BJ (cell line): ENCODE data around the gene TEX2. TPM values are rescaled to one million over a fixed set of nuclear protein-coding genes. Genes with fewer than 3 reads are reported as not detected.

ENCODE experiments used
- CTCF ChIA-PET: fragments of 350-600 bp; formaldehyde crosslinking; extraction: SDS; loops from one replicate; lab custom pipeline; 2021; ENCODE audit warnings: antibody characterized with exemption, inconsistent platforms; lab: Yijun Ruan, JAX
- POLR2A ChIA-PET: fragments of 300-600 bp; sonication (Branson Sonifier 250); formaldehyde crosslinking; extraction: SDS; loops from one replicate; lab custom pipeline; 2021; ENCODE audit warnings: antibody characterized with exemption; lab: Charles Lee
- DNase-seq: peaks from one replicate; pipeline ENCODE4 v3.0.0-alpha.2; 2011; ENCODE audit warnings: low read depth
- H3K27me3 ChIP-seq: 2 replicates; pipeline ENCODE4 v1.6.0; 2011; ENCODE audit warnings: low read length; ENCODE audit not compliant: control insufficient read depth, insufficient read depth
- H3K36me3 ChIP-seq: 2 replicates; pipeline ENCODE4 v1.5.1; 2011; ENCODE audit warnings: low read length; ENCODE audit not compliant: control insufficient read depth, insufficient read depth
- H3K4me3 ChIP-seq: 2 replicates; pipeline ENCODE4 v1.5.1; 2011; ENCODE audit warnings: low read depth, mild to moderate bottlenecking, control low read depth, low read length
- polyA plus RNA-seq: library from polyadenylated mRNA; depleted of rRNA; stranded (reverse); fragments of >200 nt; gene quantifications from 2 replicates; pipeline ENCODE4 v1.2.3, GENCODE V29; 2011
- TF ChIP-seq, protein P1 (sequence below): IDR thresholded peaks from 2 replicates; pipeline ENCODE4 v1.5.1; 2011; ENCODE audit warnings: low read depth, mild to moderate bottlenecking, control low read depth, inconsistent platforms, low read length, moderate library complexity; ENCODE audit not compliant: insufficient read depth

The TEX2 gene
- polyA plus RNA-seq, 1 experiment, result 35.0 TPM

DNA sequence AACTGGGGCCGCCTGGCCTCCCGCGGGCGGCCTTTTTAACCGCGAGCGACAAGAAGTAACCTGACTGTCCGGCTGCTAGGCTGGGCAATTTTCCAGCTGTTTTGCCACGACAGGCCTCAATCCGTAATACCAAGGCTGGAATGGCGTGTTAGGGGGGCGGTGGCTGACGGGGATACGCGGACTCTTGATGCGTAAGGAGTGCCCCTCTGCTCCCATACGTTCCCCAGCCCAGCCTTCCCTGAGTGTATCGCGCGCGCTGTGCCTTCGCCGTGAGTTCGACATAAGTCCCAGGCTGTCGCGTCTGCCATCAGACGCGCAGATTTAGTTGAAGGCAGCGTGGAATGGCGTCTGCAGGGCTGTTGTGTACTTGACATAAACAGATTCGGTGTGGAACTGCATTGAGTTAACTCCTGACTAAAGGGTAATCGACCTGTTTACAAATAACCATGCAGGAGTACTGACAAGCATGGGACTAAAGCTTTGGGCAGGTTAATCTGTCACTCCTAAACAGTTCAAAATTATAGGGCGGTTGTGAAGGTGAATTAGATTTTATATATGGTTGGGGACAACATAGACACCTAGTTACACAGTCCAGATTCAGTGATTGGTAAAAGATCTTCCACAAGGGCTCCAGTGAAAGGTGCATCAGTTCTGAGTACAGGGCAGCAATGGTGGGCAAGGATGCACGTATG lies 116.5 kb downstream of the TEX2 start:
- POLR2A ChIA-PET, result interaction anchor here (1.3 to 1.6 kb wide), 2 partner anchors 17 to 117 kb away, joined by 3 to 7 read pairs; partner anchors contain the start of gene ERN1
- TF ChIP-seq, protein P1, sequence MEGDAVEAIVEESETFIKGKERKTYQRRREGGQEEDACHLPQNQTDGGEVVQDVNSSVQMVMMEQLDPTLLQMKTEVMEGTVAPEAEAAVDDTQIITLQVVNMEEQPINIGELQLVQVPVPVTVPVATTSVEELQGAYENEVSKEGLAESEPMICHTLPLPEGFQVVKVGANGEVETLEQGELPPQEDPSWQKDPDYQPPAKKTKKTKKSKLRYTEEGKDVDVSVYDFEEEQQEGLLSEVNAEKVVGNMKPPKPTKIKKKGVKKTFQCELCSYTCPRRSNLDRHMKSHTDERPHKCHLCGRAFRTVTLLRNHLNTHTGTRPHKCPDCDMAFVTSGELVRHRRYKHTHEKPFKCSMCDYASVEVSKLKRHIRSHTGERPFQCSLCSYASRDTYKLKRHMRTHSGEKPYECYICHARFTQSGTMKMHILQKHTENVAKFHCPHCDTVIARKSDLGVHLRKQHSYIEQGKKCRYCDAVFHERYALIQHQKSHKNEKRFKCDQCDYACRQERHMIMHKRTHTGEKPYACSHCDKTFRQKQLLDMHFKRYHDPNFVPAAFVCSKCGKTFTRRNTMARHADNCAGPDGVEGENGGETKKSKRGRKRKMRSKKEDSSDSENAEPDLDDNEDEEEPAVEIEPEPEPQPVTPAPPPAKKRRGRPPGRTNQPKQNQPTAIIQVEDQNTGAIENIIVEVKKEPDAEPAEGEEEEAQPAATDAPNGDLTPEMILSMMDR, result no peak
- H3K27me3 ChIP-seq, result no peaks in the 10 kb centered on the region
- peak overlapping the region; percentile 88 for H3K4me3 ChIP-seq
- no peak for DNase-seq
- H3K36me3 ChIP-seq, result peaks cover 3% of the 10 kb centered on the region; the same call in 1 of the 2 replicates
- CTCF ChIA-PET, result interaction anchor here (0.5 to 9.3 kb wide), 10 partner anchors 8 to 272 kb away, joined by 3 to 58 read pairs (median 7); partner anchors contain the start of genes ERN1 and GH1

DNA sequence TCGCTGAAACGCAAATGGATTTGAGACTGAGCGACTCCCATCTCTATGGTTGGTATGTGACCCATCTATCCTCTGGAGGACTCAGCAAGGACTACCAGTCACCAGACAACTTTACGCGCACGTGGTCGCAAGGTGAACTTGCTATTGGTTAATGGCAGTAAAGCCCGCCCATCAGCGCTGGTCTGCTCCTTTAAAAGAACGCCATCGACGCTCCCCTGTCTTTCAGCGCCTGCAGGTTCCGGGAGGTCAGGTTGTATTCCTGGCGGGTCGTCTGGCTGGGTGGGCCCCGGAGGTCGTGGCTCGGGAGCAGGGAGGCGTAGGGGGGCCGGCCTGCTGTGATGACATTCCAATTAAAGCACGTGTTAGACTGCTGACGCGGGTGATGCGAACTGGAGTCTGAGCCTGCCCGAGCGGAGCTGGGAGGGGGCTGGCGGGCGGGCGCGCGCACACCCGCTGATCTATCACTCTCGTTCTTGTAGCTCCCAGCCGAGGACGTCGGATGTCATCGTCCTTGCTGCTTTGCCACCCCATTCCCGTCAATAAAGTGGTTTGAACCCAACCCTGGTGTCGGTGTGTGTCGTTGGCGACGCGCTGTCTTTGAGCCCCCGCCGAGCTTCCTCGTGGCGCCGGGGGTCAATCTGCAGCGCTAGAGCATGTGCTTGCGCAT lies 117.2 kb downstream of the TEX2 start:
- CTCF ChIA-PET, result interaction anchor here (0.5 to 9.3 kb wide), 11 partner anchors 8 to 273 kb away, joined by 3 to 58 read pairs (median 5); partner anchors contain the start of genes ERN1 and GH1

DNA sequence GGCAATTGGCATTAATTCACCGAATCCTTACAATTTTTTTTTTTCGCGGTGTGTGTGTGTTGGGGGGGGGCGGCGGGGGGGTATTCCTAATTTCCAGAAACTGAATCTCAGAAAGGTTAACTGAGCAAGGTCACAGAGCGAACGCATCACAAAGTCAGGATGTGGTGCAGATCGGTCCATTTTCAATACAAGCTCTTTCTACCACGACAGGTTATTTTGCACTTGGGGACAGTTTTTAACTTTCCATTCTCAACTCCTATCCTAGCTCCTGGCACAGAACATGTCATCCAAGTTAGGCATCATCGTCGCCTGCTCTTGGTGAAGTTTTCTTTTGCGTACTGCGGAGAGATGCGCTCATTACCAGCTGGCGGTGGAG lies 117.7 kb downstream of the TEX2 start:
- Histone ChIP-seq H3K4me3 (peak overlapping the region; percentile 88), H3K27me3 (no peaks in the 10 kb centered on the region), H3K36me3 (peaks cover 3% of the 10 kb centered on the region; the same call in 1 of the 2 replicates)
- POLR2A ChIA-PET, result interaction anchor here (0.5 to 1.6 kb wide), 12 partner anchors 9 to 567 kb away, joined by 3 to 8 read pairs (median 4); partner anchors contain the start of gene ERN1
- TF ChIP-seq, protein P1, result no peak
- CTCF ChIA-PET, result interaction anchor here (0.9 to 9.3 kb wide), 10 partner anchors 9 to 274 kb away, joined by 3 to 58 read pairs (median 6); partner anchors contain the start of genes ERN1 and GH1
- DNase-seq, result no peak

More for the DNA sequence above, 117.2 kb downstream of the TEX2 start:
- TF ChIP-seq, protein P1, result no peak
- H3K27me3 ChIP-seq, result no peaks in the 10 kb centered on the region
- H3K36me3 ChIP-seq, result peaks cover 3% of the 10 kb centered on the region; the same call in 1 of the 2 replicates
- peak overlapping the region; percentile 88 for H3K4me3 ChIP-seq
- POLR2A ChIA-PET, result interaction anchor here (0.6 to 1.6 kb wide), 9 partner anchors 12 to 136 kb away, joined by 3 to 8 read pairs (median 4); partner anchors contain the start of gene ERN1
- DNase-seq, result peak; percentile 96

DNA sequence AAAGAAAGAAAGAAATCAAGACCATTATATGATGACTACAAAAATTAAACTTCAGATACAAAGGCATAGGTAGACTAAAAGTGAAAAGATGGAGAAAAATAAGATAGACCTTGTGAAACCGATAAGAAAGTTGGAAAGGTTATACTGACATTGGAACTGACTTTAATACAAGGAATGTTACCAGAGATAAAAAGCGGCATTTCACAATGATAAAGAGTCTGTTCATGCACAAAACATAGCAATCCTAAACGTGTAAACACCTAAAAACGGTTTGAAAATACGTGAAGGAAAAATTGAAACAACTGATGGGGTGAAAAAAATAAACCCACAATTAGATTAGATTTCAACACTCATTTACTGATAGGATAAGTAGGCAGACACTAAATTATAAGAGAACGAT lies 123.5 kb downstream of the TEX2 start:
- Histone ChIP-seq H3K27me3 (no peaks in the 10 kb centered on the region), H3K36me3 (no peaks in the 10 kb centered on the region), H3K4me3 (no peak overlapping the region)
- TF ChIP-seq, protein P1, result no peak
- ChIA-PET CTCF (interaction anchor here (1.0 to 17.2 kb wide), 2 partner anchors 111 to 143 kb away, joined by 3 to 388 read pairs; no protein-coding TSS in a partner anchor), POLR2A (no interaction called here)
- no peak for DNase-seq
